GM19328 (cell line): ENCODE measurements around the gene TASOR.
A peak's percentile ranks its signal among the peaks of the same experiment; 100 is the strongest.

Source experiments
- ATAC-seq: cut with Tn5 transposase; IDR thresholded peaks from one replicate; pipeline ENCODE4 v1.9.1; 2021; ENCODE audit warnings: mild to moderate bottlenecking, moderate library complexity; ENCODE audit not compliant: unreplicated experiment

The TASOR gene

DNA sequence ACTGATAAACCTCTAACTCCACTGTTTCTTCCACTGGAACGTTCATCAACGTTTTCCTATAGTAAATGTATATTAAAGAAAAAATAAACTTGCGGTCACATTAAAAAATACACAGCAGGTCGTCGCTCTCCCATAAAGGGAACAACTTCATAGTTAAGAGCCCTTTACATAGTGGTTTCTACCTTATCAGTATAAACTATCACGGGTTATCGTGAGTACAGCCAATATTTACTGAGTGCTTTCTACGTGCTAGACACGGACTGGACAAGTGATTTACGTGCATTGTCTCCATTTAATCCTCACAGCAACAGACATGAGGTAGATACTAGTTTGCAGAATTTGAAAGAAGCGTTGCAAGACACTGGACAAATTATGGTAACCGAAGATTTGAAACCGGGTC is 964 bp upstream of the TASOR start:
- no peak for ATAC-seq

DNA sequence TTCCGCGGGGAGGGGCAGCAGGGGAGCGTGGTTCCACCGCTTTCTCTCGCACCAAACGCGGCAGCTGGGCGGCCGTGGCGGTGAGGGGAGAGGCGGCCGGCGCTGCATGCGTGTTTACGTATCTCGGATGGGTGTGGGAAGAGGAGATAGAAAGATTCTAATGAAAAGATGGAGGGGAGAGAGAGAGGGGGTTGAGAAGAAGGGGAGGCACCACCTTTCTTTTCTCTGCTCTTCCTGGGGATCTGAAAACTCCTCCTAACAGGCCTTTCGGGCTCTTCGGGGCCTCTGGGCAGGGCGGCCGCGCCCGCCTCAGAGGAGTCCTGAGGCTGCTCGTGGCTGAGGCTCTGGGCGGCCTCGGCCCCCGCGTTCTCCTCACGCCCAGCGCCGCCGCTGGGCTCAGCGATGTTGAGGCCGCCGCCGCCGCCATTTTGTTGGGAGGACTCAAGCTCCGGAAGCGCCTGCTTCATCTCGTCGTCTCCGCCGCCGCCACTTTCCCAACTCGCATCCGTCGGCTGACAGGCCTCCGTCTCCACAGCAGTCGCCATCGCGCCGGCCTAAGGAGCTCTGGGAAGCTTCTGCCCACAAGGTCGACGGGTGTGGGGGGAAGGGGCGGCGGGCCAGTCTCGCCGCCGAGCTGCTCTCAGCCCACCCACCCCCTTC is 473 bp downstream of the TASOR start:
- ATAC-seq = peak; percentile 65

DNA sequence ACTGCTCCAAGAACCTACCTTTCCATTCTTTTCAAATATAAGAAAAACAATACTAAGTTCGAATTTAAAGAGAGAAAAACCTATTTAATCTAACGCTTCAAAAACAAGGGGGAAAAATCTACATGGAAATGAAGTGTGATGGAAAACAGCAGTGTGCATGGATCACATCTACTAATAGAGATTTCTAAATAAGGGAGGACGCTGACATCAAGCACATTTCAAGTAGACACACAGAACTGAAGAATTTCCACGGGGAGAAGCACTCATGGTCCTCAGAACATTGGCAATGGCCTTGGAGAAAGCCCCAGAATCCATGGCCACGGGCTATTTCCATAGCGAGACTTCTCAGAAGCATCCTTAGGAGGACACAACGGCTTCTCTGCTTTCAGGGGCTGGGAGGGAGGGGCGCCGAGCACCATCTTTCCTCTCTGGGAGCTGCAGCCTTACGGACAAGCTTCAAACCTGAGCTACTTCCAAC is 1.0 kb downstream of the TASOR start:
- ATAC-seq = no peak

DNA sequence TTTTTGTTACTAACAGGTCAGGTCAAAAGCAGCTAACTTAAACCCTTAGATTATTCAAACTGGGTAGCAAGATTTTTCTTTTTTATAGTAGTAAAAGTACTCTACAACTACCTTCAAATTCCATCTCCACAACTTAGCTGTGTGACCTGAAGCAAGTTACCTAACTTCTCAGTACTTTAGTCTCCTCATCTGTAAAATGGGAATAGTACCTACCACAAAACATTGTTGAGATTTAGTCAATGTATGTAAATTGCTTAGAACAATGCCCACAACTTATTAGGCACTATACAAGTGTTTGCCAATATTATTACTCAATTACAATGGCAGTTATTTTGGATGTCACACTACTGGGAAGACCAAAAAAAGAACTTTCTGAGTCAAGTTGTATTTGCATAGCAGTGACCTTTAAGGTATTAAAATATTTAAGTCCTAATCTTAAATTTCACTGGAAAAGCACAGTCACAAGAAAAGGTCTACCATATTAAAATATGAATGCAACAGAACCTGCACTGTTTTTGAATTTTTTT is 2.9 kb downstream of the TASOR start:
- no peak for ATAC-seq

DNA sequence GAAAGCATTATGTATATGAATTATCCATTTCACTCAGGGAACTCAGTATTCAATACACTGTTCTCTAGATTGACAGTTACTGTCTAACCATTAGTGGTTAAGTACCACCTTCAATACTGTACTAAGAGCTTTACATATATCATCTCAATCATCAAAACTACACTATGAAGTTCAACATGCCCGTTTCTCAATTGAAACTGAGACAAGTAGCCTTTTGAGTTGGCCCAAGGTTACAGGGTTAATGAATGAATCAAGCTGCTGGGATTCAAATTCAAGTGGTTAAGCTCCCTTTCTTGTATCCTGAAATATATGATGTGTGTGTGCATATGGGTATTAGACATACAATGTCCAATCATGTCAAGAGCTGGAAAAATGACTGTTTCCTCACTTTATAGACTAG is 5.8 kb downstream of the TASOR start:
- no peak for ATAC-seq

DNA sequence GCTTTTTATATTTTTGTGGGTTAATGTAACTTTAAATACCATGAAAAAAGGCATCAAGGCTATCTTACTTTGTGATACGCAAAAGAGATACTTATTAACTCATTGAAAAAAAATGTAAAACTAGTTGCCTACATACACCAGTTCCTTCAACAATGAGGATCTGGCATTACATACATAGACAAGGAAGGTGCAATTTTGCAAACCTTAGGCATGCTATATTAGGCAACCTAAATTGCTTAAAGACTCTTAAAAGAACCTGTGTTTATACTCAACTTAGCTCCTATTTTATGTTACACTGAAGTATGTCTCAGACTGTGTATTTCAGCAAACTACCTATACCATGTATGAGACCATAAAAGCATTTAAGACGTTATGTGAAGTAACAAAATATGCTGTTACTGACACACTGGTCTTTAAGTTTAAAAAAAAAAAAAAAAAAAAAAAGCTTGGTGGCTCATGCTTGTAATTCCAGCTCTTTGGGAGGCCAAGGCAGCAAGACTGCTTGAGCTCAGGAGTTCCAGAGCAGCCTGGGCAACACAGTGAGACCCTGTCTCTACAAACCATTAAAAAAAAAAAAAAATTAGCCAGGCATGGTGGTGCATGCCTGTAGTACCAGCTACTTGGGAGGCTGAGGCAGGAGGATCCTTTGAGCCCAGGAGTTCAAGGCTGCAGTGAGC is 9.1 kb downstream of the TASOR start:
- no peak for ATAC-seq

DNA sequence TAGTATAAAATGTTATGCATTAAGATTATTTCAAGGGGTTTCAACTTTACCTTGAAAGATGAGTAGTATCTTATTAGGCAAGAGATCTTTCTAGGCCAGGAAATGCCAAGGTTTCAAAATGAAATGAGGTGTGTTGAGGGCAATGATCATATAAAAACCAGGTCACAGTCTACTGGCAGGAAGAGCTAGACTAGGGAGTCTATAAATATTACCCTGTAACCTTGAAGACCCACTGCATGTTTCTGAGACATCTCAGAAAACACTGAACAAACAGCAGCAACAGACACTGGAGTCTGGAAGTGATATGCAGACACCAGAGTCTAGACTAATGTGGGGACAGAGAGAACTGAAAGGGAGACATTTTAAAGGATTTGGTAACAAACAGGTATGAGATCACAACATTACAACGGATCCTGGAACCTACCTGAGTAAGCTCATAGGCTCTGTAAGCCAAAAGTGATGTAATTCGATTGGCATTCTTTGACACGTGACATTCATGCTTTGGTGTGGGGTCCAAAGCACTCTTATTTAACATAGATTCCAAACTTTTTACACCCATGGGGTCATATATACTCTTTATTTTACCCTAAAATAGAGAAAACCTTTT is 15.0 kb downstream of the TASOR start:
- no peak for ATAC-seq

DNA sequence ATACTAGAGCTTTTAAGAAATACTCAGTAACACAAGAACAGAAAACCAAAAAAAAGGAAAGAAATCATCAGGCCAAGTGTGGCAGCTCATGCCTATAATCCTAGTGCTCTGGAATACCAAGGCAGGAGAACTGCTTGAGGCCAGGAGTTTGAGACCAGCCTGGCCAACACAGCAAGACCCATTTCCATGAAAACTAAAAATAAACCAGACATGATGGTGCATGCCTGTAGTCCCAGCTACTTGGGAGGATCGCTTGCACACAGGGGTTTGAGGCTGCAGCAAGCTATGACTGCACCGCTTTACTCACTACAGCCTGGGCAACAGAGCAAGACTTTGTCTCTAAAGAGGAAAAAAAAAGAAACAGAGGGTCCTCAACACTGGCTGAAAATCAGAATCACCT is 18.2 kb downstream of the TASOR start:
- ATAC-seq = no peak

DNA sequence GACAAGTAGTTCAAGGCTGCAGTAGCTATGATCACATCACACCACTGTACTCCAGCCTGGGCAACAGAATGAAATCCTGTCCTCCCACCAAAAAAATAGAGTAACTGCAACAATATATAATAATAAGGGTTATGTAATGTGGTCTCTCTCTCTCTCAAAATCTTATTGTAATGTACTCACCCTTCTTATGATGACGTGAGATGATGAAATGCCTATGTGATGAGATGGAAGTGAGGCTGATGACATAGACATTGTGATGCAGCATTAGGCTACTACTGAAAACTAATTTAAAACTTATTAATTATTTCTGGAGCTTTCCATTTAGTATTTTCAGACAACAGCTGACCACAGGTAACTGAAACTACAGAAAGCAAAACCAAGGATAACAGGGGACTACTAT is 27.4 kb downstream of the TASOR start:
- ATAC-seq = no peak

DNA sequence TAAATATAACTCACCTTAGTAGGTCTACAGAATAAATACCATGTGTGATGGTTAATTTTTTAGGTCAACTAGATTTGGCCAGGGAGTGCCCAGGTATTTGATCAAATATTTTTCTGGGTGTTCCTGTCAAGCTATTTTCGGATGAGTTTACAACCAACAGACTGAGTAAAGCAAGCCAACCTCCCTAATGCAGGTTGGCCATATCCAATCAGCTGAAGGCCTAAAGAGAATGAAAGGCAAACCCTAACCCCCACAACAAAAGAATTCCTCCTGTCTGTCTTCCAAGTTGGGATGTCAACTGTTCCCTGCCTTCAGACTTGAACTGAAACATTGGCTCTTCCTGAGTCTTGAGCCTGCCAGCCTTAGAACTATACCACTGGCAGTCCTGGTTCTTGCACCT is 28.6 kb downstream of the TASOR start:
- ATAC-seq = no peak

DNA sequence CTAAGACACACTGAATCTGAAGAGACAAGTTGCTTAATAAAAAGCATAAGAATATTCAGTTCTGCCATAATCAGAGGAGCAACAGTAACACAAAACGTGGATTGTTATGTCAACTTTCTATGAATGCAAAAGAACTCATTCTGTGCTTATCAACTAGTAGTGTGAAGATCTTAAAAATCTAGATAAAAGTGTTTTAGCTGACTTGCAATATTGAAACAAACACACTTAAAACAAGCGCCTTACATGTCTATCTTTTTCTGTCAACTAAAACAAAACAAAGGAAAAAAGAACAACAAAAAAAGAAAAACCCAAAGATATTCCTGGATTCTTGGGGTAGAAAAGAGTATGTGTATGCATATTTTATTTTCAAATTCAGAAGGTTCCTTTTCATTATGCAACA is 37.7 kb downstream of the TASOR start:
- no peak for ATAC-seq

DNA sequence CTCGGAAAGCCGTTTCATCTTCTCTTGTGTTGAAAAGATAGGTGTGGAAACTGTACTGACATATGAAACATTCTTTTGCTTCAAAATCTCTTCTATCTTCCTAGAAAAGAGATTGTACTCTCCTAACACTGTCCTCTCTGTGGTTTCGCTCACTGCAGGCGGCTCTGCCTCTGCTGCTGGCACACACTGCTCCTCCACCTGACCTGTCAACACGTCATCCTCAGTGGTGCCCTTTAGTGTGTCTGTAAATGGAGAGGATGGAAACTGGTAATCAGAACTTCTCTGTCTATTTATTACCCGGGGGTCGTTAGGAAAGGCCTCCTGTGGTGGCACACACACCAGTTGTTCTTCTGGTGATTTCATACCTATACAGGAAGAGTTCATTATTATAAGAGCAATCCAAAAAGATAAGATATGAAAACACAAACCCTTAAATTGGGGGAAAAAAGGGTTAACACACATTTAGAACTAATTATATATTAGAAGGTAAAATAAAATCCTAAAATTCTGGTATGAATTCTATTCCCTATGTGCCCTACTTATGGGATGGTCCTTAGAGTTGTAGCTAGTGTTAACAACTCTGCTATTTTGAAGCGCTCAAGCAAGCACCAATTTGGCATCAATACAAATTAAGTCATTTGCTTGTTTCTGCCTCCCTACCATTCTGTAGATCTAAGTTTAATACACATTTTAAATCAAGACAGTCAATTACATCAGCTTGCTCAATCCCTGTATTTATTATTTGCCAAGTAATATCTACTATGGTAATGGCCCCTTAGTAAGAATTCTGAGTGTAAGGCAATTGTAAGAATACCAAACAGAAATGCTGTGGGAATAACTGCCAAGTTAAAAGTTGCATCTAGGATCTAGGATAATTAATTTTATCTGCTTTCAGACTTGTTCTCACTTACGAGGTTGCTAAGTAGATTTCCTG is 49.2 kb downstream of the TASOR start:
- ATAC-seq = no peak
